GM19193 (cell line): Measurements from ENCODE around the gene LY6G5C.

Source experiments
- POLR2A ChIP-seq: IDR thresholded peaks from 4 replicates; pipeline ENCODE4 v1.6.1; 2011; ENCODE audit not compliant: insufficient read depth, insufficient read length; ENCODE audit errors: extremely low read depth

The LY6G5C gene

DNA sequence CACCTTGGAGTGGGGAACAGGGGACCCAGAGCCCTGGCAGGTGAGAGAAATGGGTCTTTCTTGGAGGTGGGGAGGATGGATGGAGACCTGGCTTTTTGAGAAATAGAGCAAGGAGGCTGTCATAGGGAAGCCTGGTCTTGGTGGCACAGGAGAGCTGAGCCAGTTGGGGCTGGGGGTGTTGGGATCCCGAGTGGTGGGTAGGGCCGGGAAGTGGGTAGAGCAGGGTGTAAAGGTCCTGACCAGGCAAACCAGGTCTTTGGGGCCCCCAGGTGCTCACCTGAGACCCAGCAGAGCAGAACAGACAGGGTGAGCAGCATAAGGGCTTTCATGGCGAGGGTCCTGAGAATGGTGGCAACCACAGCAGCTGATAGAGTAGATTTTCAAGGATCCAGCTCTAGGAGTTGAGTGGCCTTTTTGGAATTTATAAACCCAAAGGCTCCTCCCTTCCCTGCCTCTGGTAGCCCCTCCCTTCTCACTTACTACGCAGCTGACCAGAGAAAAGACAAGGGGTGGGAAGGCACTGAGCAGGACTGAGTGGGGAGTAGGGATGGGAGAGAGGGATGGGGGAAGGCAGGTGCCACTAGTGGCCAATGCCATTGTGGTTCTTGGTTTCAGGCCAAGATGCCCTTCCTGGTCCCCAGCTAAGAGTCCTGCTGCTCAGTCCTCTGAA is 40.6 kb upstream of the LY6G5C start, which contains the start of gene LY6G6C:
TSS of gene LY6G6C (minus strand) at position 396 of the 670 bp plus-strand sequence. CDS start at position 329, 67 bp downstream.
- TF ChIP-seq POLR2A: no peak

DNA sequence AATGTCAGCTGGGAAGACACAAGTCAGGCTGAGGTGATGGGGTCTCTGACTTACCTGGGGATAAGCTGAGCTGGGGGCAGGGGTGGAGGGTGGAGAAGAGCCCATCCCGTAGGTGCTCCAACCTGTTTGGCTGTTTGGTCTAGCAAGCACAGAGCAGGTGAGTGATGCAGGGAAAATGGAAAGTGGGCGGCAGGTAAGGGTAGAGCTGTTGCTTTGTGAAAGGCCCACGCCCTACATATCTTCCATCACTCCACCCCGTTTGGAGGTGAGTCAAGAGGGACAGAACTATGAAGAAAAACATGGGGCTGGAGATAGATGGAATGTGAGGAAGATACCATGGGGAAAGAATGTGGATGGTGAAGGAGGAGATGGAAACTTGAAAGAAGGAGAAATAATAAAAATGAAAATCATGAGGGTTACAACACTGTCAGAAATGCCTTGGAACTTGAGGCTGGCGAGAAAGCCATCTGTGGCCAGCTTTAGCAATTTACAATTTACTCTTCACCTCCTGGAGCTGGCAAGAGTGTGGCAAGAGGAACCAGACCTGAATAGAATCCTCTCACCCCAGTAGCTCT is 39.4 kb upstream of the LY6G5C start:
- TF ChIP-seq POLR2A: no peak

DNA sequence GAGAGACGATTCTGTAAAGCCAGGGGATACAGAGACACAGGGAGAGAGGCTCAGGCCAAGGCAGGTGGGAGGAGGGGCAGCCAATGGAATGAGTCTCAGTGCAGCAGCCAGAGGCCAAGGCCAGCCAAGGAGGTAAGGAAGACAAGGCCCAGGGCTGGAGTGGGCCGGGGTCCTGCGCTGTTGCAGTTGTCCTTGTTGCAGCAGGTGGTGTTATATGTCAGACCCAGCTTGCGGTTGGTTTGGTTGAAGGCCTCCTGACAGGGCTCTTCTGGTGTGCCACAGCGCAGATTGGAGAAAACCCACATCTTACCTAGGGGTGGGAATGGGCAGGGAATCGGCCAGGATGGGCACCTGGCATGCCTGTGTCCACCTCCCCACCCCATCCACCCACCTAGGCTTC is 38.1 kb upstream of the LY6G5C start:
- no peak for TF ChIP-seq POLR2A

DNA sequence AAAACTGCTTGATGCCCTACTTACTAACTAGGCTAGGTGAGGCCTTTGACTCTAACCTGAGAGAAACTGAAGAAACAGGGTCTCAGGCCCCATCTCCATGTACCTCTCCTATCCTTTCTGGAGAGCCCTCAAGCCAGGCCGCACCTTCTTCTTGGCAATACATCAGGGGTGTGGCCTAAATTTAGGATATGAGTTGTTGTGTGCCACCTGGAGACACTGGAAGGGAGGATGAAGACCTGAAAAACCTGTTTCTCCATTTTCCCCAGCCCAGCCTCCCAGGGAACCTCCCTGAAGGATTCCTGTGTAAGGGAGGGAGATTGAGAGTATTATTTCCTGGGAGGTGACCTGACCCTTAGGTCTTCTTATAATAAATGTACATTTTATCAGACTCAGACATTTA is 37.4 kb upstream of the LY6G5C start:
- TF ChIP-seq POLR2A: no peak

DNA sequence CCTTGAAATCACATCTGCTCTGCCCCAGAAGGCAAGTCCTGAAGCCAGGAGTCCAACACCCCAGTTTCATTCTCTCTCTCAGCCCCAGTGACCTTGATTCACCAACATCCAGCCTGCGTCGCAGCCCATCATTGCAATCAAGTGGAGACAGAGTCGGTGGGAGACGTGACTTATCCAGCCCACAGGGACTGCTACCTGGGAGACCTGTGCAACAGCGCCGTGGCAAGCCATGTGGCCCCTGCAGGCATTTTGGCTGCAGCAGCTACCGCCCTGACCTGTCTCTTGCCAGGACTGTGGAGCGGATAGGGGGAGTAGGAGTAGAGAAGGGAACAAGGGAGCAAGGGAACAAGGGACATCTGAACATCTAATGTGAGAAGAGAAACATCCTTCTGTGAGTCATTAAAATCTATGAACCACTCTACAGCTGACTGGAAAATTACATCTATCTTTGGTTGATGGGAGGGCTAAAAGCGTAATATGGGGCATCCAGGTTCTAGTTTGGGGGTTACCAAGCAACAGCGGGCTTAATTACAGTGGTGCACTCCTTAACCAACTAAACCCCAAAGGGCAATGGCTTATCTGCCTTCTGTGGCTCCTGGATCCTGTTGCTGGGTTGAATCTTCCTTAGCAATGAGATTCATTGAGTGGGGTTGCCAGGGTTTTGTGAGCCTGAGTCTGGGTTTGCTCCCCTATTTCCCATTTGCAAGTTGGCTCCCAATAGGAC is 36.8 kb upstream of the LY6G5C start:
- no peak for TF ChIP-seq POLR2A

DNA sequence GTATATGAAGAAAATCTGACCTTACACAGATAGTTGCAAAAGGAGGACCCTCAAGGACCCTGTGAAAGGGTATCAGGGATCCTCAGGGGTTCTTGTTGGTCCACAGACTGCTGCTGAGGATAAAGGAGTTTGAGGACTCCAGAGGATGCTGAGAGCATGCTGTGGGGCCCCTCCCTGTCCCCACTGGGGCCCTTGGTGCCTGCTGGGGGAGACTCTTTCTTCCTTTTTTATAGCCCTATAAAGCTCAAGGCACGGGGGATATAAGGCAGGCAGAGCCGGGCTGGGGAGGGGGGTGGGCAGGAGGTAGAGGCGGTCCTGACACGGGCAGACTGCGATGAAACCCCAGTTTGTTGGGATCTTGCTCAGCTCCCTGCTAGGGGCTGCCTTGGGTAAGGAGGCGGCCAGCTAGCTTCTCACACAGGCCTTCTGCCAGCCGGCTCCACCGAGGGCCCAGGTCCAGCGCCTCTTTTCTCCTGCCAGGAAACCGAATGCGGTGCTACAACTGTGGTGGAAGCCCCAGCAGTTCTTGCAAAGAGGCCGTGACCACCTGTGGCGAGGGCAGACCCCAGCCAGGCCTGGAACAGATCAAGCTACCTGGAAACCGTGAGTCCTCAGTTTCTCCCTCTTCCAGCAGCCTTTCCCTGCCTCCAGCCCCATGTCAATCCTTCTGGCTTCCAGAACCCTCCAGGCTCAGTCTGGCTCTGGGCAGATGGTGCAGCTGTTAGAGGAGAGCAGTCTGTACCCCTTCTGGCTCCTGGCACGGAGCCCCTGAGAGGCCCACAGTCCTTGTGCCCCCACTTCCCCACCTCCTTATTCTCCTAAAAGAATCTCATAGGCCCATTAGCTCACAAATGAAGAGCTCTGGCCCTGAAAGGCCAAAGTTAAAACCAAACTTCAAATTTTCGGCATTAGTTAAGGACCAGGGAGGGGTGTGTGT is 34.4 kb upstream of the LY6G5C start, which contains the start of gene LY6G6D:
TSS of gene LY6G6D (plus strand) at position 327 of the 937 bp plus-strand sequence. CDS start at position 335, 8 bp downstream.
- TF ChIP-seq POLR2A: no peak

DNA sequence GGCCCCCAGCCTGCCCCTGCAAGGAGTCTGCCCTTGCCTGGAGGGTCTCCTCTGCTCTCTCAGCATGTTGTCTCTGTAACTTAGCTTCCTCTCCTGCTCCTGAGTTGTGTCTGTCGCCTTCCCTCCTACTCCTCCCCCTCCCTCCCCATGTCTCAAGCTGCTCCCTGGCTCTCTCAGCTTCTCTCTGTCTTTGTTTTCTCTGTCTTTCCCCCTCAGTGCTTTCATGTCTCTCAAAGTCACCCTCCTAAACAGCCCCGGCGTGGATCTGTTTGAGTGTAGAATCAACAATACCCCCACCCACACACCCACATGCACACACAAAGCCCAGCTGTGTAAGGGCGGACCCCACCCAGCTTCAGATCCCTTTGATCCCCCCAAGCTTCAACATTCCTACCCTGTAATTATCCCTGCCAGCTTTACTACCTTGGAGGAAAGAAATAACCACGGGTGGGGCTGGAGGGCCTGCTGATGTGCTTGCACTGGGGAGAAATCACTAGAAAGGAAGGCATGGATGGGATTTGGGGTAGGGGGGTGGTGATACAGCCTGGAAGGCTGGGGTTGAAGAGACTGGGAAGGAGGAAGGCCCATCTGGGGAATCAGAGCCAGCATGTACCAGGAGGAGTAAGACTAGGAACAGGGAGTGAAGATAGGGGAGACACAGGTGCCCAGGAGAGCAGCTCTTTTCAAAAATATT is 33.3 kb upstream of the LY6G5C start:
- no peak for TF ChIP-seq POLR2A

GRCh38 chr6:31713465-31713864 is 32.6 kb upstream of the LY6G5C start:
- TF ChIP-seq POLR2A: no peak

GRCh38 chr6:31712296-31712695 is 31.4 kb upstream of the LY6G5C start:
- no peak for TF ChIP-seq POLR2A

DNA sequence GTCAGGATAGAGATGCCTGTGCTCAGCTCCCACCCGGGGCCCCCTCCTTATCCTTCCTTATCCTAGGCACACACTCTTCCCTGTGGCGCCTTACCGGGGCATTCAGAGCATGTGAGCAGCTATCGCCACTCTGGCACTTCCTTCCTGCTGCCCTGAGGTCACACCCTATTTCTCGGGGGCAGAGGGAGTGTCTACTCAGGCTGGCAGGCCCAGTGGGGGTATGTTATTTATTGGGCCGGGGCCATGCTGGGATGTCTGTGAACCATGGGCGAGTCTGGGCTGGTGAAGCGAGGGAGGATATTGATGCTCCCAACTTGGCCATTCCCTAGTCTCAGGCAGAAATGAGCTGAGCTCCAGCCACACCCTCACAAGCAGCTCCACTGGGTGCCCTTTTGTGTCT is 30.4 kb upstream of the LY6G5C start:
- TF ChIP-seq POLR2A: no peak

DNA sequence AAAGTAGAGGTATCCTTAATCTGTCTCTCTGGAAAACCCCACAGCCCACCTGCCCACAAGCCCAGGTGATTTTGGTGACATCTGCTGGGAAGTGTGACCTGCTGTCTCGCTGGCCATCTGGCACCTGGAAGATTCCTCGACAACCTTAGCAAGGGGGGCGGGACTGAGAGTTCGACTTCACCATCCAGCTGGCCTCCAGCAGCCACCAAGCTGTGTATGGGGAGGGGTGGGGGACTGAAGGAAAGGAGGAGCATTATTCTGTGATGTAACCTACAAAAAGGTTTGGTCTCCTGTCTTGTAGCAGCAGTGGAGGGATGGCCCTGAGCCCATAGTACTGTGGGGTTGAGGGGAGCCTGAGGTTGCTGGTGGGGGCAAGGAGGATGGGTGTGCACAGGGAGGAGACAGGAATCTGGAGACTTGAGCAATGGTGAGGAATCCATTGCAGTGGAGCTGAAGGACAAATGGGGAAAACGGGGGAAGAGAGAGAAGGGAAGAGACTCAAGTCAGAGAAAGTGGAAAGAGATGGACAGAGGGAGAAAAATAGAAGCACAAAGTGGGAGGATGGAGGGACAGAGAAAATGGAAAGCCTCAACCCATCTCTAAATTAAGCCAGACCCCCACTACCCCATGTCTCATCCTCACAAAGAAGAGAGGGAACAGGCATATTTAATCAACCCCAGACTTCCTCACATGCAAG is 29.8 kb upstream of the LY6G5C start:
- no peak for TF ChIP-seq POLR2A

GRCh38 chr6:31708224-31708623 is 27.4 kb upstream of the LY6G5C start:
- no peak for TF ChIP-seq POLR2A

DNA sequence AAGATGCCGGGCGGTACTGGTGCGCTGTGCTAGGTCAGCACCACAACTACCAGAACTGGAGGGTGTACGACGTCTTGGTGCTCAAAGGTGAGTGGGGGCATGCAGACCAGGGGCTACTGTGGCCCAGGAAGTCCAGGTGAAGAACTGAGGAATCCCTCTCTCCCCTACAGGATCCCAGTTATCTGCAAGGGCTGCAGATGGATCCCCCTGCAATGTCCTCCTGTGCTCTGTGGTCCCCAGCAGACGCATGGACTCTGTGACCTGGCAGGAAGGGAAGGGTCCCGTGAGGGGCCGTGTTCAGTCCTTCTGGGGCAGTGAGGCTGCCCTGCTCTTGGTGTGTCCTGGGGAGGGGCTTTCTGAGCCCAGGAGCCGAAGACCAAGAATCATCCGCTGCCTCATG is 26.8 kb upstream of the LY6G5C start:
- no peak for TF ChIP-seq POLR2A

DNA sequence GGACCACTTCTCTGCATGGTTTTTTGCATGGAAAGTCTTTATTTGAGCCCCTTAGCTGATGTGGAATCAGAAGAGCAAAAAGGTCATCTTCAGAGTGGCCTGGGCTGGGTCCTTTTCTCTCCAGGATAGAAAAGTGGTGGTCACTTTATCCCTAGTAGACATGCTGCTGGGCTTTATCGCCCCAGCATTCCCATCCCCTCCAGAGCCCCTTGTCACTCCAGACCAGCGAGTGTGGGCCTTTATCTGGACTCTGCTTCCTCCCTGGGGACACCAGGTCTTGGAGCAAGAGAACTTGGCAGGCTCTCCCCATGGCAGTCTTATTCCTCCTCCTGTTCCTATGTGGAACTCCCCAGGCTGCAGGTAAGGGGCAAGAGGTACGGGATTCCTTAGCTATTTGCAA is 25.7 kb upstream of the LY6G5C start, which contains the start of gene LY6G6F:
TSS of gene LY6G6F (plus strand) at position 268 of the 400 bp plus-strand sequence. CDS start at position 309, 41 bp downstream.
- no peak for TF ChIP-seq POLR2A
